Inflammatory macrophage treated with lipopolysaccharide for 1 hour (primary cell): ENCODE measurements around the gene SCN8A.
A peak's percentile ranks its signal among the peaks of the same experiment; 100 is the strongest.

ENCODE experiments used
- DNase-seq, 2 donors: peaks; one replicate each; pipeline ENCODE4 v3.0.0-alpha.2; 2020 to 2022

Gene SCN8A

DNA sequence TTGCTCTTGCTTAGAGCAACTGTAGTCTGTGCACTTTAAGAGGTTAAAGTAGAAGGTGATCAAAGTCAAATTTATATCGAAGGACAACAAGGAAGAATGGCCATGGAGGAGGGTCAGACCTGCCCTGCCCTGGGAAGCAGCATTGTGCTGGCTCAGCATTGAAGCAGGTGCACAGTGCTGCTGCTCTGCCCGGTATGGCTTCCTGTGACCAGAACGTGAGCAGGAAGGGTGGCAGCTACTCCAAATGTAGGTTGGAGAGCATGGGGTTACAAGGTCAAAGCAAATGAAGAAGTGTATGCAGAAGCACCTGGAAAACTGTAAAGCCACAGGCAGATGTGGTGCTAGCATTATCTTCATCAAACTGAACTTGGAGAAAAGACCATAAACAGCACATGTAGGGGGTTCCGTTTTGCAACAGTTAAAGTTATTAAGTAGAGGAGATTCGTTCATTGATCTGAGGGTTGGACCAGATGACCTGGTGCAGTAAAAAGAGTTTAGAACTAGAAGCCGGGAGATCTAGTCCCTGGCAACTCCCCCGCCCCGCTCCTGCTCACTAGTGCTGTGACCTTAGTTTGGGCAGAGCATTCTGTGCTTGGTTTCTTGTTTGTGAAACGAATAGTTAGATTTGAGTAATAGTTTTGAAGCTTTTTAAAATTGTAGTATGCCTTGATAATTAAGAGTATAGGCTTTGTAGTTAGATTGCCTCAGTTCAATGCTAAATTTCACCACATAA, 84.2 kb downstream of the SCN8A start:
- no peak for DNase-seq

DNA sequence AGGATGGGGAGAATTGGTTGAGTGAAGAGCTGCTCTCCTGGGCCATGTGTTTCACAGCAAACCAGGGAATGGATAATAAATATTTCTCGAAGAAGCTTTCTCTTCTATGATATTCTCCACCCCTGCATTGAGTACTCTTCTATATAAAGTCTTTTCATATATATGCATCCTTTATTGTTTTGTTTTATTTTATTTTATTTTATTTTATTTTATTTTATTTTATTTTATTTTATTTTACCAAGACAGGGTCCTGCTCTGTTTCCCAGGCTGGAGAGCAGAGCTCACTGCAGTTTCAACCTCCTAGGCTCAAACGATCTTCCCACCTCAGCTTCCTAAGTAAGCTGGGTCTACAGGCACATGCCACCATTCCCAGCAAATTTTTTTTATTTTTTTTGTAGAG, 85.8 kb downstream of the SCN8A start:
- DNase-seq: no peak

DNA sequence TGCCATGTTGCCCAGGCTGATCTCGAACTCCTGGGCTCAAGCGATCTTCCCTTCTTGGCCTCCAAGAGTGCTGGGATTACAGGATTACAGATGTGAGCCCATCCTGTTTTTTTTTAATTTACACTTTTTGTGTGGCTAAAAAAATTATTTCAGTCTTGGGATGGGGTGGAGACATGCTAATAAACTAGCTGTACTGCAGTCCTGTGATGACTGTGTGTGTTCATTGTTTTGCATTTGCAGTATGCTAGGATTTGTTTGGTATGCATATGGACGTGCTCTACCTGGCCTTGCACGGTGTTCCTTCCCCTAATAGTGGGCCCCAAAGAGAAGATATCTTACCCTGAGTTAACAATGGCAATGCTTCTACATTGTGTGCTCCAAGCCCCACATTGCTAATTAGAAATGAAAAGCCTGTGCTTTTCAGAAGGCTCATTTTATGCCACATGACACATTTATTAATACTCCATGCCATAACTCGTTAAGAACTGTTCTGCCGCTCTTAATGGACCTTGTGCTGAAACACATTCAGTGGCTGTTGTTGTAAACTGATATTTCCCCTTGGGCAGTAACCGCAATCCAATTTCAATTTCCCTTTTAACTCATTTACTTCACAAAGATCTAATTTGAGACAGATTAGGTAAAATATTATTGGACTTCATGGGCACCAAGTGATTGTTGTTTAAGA, 86.4 kb downstream of the SCN8A start:
- DNase-seq: no peak

DNA sequence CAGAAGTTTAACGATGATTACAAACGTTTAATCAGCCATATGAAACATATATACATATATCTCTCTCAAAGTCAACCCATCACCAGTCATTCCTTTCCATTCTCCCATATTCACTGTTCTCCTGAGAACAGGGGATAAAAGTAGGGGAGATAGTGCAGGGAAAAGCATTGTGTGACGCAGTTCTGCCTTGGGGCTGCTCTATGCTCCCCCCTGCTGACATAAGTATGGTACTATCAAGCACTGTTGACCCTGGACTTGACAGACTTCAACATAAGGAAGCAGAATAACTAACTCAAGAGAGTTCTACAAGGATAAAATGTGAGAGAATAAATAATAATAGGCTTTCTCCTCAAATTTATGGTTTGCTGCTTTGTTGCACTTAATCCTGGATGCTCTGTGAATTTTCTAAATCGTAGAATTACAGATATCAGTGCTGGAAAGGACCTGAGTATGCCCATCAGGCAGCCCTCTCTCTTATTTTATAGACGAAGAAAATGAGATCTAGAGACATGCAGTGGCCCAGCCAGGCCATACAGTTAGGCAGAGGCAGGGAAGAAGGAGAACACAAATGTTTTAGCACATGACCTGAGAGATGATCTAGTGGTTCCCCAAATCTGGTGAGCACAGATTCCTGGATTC, 87.2 kb downstream of the SCN8A start:
- DNase-seq: peak; percentile 33 to 63

DNA sequence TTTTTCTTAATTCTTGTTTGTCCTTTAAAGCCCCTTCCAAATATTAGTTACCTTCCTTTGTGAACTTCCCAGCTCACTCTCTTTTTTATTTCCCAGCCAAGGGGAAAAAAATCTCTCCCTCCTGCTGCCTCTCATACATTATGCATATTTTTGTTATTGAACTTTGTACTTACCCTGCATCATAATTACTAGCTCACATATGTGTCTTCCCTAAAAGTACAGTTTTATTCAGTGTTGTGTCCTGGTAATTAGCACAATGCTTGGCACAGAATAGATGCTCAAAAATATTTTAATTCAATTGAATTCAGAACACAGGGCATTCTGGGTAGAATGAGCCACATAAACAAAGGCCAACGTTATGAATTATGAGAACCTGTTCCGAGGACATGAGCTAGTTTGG, 91.9 kb downstream of the SCN8A start:
- no peak for DNase-seq

DNA sequence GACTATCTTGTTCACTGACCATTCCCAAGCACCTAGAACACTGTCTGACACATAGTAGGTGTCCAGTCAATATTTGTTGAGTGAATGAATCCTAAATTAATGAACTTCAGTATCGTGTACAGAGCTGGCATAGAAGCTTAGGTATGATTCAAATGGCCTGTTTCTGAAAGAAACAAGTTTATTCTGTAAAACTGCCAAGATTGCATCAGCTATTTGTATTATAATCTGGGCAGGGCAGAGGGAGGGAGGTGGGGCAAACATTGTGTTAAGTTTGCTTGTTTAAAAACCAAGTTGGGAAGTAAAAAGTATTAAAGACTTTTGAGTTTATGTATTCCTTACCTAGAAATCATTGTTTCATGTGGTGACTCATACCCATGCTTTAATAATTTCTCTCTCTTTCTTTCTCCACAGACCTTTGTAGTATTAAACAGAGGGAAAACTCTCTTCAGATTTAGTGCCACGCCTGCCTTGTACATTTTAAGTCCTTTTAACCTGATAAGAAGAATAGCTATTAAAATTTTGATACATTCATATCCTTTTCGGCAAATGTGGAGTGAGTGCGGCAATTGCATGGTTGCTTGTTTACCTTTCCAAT, 92.8 kb downstream of the SCN8A start:
- DNase-seq: no peak

DNA sequence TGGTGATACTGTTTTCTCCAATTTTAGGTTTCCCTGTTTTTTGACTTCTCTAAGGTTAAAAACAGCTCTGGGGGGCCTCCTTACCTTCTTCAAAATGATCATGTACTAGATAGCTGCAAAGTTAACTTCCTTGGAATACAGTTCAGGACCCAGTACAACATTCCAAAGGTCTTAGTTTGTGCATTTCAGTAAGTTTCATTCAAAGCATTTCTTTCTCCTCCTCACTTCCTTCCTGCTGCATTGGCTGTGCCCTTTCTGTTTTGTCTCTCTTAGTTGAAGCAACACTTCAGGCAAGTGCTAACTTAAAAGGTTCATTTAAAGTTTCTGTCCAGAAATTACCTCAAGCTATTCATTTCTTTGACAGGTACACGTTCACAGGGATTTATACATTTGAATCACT, 95.7 kb downstream of the SCN8A start:
- DNase-seq: no peak

DNA sequence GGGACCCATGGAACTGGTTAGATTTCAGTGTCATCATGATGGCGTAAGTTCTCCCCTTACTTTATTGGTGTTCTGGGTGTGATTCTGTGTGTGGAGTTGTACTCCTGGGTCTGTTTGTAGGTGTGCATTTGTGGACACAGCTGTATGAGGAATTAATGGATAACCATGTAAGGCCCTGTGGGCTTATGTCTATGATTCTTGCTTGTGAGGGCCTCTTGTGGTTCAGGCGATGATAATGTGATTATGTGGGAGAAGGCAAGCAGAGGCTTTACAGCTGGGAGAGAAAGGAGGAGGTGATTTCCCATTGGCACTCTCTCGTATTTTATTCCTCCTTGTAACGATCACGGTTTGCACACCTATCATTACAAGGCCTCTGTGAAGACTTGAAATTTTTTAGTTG, 96.1 kb downstream of the SCN8A start:
- DNase-seq: no peak

DNA sequence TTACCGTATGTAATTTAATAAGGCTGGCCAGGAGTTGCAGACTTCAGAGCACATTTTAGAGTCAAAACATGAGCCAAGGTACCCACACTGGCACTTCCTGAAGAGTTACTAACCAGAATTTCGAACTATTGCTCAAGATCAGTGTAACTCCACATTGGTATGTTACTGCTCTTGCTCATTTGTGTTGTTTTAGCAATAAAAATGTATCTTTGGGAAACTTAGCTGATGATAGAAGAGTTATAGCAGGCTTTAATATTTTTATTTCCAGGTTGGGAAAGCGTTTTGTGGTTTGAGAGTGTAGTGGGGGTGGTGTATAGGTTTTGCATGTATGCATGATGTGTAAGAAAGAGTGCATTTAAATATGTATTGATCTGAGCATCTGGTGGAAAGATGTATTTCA, 96.6 kb downstream of the SCN8A start:
- no peak for DNase-seq

DNA sequence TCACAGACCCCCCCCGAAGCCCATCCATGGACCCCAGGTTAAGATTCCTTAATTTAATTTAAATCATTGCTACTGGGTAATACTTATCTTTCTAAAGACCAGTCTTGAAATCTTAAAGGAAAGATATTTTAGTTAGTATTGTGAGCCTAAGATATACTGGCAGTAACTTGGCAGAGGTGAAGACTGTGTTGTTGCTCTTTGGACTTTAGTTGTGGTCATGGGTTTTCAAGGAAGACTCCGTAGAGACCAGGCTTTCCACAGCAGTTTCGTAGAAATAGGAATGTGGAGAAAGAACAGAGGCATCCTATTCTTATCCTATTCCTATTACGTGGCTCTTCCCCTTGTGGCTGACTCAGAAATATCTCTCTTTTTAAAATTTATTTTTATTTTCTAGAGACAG, 99.0 kb downstream of the SCN8A start:
- DNase-seq: no peak

DNA sequence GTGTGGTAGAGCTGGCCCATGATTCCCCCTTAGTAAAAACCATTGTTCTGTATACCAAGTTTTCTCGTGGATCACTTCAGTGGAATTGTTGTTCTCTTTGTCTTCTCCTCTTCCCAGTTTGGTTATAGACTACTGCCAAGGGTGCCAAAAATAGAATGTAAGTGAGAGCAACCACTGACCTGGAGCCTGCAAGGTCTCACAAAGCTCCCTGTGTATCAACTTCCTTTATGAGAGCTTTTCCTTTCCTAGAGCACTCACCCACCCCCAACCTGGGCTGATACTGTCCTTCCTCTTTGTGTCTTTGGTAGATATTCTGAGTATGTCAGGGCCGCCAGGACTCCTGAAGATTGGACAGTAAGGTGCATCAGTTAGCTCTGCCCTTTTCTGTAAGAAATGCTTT, 101.0 kb downstream of the SCN8A start:
- DNase-seq: no peak

DNA sequence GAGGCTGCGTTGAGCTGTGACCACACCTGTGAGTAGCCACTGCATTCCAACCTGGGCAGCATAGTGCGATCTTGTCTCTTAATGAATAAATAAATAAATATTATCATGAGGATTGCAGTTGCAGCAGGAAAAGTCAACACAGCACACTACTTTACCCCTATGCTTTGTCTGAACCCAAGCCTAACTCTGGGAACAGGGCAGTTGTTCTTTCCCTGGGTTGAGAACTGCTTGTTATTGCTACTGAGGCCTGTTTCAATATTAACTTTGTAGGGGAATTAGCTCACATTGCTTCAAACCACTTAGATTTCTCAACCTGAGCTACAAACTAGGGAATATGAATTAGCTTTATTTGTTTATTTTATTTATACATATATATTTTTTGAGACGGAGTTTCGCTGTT, 102.5 kb downstream of the SCN8A start:
- no peak for DNase-seq

DNA sequence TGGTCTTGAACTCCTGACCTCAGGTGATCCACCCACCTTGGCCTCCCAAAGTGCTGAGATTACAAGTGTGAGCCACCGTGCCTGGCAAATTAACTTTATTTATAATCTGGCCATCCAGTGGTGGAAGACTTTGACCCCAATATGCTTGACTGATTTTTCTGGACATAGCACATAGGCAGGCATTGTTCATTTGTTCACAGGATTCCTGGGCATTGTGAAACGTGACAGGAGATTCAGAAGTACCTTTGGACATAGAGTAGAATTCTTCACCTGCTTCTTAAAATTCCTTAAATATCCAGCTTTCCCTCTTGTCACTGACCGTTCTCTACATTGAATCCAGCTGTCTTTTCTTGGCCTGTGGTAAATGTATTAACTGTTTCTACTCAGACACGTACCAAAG, 103.1 kb downstream of the SCN8A start:
- DNase-seq: no peak

DNA sequence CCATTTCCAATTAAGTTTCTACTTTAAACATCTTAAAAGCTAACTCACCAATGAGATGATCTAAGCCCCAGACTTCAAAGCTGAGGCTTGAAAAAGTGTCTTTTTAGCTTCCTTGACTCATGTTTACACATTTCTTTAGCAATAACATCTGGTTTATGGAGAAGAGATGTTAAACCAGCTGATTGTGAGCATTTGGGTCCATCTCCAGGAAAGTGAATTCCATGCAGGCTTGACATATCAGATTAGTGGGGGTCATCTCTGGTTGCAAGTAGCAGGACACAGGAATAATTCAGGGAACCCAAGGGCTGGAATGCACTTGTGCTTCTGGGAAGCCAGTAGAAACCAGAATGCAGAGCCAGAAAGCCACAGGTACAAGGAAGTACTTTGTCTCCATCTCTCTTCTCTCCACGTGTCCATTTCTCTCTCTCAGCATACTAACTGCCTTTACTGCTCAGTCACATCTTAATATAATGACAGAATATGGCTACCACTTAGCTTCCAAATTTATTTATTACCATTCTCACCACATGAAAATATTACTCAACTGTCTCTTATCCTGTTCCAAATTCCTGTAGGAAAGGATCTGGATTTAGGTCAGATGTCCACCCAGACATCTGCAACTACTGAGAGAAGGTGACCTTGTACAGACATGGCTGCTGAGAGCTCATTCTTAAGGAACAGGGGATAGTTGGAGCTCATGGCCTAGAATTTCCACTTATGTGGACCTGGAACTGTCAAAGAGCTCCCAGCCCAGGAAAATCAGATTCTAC, 104.4 kb downstream of the SCN8A start:
- no peak for DNase-seq

DNA sequence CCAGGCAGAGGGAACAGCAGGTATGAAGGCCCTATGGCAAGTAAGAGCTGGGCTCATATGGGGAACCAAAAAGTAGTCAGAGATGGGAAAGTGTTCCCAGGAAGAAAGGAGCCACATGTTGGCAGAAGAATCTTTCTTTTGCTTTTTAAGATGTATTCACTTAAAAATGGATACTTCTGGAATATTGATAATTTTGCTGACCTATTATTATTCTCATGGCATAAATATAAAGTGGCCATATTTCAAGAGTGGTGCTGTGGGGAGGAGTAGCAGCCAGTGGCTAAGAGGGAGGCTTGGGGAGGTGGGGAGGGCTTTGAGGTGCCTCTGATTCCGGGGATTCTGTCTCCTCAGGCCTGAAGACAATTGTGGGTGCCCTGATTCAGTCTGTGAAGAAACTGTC, 108.2 kb downstream of the SCN8A start:
- DNase-seq: no peak

DNA sequence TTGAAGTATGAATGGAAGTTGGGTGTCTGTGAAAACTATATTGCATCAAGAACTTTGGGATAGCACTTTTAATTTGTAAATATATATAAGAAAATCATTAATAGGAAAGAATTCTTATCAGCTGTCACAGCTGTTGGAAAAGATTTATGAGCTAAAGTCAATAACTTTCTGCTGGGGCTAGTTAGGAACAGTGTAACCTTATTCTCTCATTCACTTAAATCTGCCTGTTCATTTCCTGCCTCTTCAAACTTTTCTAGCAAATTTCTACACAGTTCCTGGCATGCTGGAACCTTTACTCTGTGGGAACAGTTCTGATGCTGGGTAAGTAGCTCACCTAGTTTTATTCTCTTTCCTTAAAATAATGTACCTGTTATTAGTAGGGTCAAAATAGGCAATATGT, 109.9 kb downstream of the SCN8A start:
- DNase-seq: no peak

DNA sequence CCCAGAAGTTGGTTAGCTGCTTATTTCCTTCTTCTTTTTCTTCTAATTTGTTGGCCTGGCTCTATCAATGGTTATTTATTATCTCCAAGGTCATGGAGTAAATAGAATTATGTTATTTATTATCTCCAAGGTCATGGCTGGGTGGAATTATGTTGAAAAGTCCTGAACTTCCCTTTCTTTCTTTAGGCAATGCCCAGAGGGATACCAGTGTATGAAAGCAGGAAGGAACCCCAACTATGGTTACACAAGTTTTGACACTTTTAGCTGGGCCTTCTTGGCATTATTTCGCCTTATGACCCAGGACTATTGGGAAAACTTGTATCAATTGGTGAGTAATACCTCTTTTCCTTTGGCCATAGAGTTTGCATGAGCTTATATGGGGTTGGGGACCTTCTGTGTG, 111.6 kb downstream of the SCN8A start:
- DNase-seq: peak; percentile 71 to 85

DNA sequence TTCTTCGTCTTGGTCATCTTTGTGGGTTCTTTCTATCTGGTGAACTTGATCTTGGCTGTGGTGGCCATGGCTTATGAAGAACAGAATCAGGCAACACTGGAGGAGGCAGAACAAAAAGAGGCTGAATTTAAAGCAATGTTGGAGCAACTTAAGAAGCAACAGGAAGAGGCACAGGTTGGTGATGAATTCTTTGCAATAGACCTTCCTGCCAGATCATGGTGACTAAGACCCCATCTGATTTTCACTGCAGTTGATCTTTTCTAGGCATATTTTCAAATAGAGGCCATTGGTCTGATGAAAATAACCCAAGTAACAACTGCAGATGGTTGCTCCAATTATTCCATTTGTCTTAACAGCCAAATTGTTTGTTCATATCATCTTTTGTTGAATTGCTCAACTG, 114.4 kb downstream of the SCN8A start:
- no peak for DNase-seq

DNA sequence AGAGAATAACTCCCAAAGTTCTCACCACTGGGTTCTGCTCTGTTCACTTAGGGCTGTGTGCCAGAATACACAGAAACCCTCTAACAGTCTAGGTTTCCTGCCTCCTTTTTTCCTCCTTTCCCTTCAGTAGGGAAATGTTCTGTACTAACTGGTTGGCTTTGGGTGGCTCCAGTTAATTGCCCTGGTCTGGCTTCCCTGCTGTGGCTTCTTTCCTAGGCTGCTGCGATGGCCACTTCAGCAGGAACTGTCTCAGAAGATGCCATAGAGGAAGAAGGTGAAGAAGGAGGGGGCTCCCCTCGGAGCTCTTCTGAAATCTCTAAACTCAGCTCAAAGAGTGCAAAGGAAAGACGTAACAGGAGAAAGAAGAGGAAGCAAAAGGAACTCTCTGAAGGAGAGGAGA, 115.2 kb downstream of the SCN8A start:
- no peak for DNase-seq

DNA sequence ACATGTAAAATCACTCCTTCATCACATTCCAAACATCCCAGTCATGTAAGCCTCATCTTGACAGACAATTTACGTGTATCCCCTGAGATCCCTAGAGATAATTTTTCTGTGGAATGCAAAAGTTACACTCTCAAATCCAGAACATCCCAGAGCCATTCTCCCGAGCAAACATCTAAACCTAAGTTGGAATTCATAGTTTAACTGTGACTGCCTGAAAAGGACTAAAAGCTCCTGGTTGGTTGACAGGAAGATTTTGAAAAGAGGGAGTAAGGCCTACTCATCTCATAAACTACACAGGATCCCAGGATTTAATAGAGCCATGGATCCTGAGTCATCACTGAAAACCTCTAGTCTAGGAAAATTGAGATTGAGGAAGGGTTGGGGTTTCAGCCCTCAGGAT, 123.6 kb downstream of the SCN8A start:
- DNase-seq: no peak

DNA sequence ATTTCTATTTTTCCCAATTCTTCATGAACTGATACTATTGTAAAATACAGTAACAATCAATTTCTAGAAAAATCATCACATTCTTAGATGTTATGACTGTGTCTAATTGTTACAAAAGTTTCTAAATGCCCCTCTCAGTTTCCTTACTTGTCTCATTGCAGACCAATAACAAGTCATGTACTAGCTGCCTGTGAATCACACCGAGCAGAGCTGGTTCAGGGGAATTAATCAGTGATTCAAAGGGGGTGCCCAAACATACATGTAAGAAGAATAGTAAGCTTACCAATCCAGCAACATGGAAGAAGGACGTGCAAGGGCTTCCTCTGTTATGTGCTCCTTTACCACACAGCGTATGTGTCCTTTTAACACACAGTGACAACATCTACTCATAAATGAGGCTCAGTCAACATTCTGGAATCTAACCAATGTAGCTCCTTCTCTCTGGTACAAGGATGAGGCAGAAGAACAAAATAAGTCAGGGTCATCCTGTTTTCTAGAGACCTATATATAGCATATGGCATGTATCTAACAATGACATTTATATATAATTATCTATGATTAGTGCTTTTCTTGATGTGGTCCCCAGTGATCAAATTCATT, 126.4 kb downstream of the SCN8A start:
- DNase-seq: no peak

DNA sequence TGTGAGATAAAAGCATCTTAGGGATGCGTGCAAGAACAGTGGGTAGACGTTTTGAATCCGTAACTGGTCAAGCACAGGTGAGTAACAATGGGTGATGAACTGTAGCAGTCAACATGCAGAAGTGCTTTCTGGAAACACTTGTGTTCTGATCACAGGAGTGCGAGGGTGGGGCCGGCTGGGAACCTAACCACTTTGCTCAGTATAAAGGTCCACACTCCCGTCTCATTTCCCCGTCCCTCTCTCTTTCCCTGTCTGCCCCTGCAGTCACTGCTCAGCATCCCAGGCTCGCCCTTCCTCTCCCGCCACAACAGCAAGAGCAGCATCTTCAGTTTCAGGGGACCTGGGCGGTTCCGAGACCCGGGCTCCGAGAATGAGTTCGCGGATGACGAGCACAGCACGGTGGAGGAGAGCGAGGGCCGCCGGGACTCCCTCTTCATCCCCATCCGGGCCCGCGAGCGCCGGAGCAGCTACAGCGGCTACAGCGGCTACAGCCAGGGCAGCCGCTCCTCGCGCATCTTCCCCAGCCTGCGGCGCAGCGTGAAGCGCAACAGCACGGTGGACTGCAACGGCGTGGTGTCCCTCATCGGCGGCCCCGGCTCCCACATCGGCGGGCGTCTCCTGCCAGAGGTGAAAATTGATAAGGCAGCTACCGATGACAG, 130.4 kb downstream of the SCN8A start:
- peak; percentile 7 to 23 for DNase-seq
